Measurements from ENCODE around the gene SLC25A43. TPM values are rescaled to one million over a fixed set of nuclear protein-coding genes. Genes with fewer than 3 reads are reported as not detected.
A peak's percentile ranks its signal among the peaks of the same experiment; 100 is the strongest.
"Not testable (repeated sequence)": the region's sequence is repeated elsewhere in the genome, so short reads cannot be mapped to it uniquely, and the experiment has no call there.

SLC25A43 gene
- total RNA-seq, 1 donor from 2014 or later, result 19.7 TPM

DNA sequence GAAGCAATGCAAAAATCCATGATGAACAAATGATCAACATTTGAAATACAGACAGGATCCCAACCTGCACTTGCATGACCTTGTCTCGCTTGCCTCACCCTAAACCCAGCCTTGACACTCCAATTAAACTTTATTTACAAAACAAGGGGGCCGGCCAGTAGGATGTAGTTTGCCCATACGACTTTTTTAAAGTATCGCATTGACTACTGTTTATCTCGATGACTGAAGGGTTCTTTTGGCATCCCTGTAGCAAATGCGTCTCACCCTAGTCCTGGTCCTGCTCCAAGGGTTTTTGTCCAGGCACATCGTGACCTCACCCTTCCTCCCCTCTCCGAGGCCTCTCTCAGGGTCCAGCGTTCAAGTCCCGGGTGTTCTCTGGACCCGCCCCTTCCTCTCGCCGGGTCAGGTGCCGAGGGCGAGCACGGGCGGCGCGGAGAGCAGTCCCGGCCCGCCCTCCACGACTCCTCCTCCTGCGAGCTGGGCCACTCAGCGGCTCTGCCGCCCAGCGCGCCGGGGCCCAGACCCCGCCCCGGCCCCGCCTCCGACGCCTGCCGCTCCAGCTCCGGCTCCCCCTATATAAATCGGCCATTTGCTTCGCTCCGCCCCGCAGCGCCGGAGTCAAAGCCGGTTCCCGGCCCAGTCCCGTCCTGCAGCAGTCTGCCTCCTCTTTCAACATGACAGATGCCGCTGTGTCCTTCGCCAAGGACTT, 68.9 kb downstream of the SLC25A43 start, which contains the start of gene SLC25A5:
SLC25A5 (plus strand) TSS at position 603 of the 709 bp plus-strand sequence; CDS start at position 675, 72 bp downstream.
- DNase-seq (ENCODE audit: low spot score), result peak; percentile 85

DNA sequence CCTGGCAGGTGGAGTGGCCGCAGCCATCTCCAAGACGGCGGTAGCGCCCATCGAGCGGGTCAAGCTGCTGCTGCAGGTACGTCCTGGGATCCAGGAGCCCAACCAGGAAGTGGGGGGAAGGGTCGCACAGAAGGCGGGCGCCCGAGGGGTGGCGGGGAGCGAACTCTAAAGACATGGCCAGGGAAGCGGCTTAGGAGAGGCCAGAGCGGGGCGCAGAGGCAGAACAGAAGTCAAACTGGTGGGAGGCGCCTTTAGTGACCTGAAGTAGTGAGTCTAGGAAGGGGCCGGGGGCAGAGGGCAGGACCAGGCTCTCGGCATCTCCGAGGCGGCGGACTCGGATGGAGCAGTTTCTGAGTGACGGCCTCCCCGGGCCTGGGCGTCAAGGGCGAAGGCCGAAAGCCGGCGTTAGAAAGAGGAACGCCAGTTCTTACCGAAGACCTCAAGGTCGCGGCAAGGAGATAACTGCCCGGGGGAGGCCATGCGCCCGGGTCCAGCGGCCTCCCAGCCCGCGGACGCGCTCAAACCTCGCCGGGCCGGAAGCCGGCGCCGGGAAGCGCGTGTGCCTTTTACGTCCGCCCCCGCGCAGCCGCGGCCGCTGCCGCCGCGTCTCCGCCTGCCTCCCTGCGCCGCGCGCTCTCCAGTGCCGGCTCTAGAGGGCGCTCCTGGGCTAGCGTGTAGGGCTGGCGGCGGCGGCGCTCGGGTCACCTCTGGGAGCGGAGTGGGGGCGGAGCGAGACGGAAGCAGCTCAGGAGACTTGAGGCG, 69.6 kb downstream of the SLC25A43 start:
- peak; percentile 89 for DNase-seq (ENCODE audit: low spot score)

DNA sequence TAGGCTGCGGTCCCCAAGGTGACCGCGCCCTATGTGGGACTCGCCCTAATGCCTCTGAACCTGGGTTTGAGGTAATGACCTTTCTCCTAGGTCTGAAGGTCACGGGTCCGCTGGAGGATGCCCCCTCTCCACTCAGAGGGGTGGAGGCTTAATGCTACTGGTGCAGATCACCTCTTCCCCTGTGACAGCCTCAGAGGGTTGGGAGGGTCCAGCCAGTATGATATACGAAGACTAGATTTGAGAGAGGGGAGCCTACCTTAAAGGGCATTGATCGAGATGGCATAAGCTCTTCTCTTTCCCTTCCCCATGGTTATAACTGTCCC, 70.1 kb downstream of the SLC25A43 start:
- no peak for DNase-seq (ENCODE audit: low spot score)

DNA sequence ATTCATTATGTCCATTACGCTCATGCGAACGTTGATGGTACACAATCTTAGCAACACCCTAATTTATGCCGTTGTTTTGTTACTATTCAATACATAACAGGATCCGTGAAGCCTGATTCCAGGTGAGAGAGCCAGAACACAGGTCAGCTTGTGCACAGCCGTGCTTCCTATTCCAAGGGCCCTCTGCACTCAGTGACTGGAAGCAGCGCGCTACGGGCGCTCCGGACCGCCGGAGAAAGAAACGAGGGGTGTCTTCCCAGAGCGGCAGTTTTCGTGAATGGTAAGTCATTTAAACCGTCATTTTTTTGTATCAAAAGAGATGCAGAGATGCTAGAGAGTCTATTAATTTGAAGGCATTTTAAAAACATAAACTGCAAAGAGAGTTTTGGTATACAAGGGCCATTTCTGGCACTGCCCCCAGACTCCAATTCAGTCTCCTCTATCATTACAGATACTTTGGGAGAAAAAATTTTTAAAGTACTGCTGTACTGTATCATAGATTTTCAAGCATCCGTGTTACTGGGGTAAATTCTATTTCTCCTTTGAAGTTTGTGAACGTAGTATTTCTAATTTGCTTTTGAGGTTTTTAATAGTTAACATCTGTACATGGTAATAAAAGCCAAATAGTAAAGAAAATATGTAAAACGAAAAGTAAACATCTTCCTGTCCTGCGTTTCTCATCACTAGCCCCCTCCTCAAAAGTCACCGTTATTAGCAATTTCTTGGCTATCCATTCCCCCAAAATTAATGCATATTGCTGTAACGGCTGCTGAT, 75.7 kb downstream of the SLC25A43 start:
- DNase-seq (ENCODE audit: low spot score), result no peak

DNA sequence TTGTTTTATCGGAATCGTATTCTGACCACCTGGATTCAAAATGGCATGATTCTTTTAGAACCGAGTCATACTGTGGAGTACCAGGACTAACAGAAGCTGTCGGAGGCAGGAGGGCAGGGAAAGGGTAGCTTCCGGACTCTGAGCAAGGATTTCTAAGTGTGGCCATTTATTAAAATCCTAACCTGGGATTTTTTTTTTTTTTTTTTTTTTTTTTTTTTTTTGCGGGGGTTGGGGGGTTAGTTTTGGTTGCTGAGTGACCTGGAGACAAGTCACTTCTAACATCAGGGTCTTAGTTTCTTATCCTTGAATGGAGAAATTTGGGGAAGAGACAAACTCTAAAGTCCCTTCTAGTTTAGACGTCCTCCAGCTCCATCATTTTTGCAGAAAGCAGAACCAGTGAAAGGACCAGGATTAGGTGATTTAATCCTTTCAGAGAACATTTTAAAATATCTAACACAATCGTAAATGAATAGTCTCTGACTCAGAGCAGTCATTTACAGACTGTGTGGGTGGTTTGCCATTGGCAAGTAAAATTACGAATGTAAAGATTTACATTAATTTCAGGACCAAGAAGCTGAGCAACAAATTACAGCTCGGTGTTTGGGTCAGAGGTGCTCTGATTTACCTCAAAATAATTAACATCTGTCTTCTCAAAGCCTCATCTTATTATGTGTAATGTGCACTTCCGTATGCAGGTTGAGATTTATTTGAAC, 76.4 kb downstream of the SLC25A43 start:
- no peak for DNase-seq (ENCODE audit: low spot score)

DNA sequence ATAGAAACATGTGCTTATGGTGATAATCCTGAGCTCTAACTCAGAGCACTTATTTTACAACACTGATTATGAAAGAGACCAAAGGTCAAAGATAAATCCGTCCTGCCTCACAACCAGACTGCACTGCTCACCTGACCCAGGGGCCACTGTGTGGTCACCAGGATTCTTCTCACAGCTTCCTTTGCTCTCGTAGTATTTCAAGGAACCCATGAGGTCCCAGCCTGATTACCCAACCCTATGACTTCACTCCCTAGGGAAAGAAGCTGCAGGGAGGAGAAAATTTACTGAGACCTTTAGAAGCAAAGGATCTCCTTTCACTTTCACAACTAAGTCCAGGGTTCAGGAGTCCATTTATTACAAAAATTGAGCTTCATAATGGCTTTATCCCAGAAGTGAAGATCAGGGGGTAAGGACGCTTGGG, 78.7 kb downstream of the SLC25A43 start:
- DNase-seq (ENCODE audit: low spot score), result no peak

DNA sequence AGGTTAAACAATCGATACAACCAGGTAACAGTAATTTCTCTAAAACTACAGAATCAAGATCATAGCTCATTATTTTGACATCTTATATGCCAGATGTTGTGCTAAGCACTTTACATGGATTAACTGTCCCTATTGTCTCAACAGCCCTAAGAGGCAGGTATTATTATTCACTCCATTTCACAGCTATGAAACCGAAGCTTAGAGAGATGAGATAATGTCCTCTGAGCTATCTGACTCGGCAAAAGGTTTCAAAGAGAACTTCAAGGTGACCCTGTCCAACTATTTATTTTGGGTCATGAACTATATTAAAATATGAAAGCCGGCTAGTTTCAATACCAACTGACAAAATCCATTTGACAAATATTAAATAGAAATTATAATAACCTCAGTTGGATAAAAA, 79.4 kb downstream of the SLC25A43 start:
- no peak for DNase-seq (ENCODE audit: low spot score)

DNA sequence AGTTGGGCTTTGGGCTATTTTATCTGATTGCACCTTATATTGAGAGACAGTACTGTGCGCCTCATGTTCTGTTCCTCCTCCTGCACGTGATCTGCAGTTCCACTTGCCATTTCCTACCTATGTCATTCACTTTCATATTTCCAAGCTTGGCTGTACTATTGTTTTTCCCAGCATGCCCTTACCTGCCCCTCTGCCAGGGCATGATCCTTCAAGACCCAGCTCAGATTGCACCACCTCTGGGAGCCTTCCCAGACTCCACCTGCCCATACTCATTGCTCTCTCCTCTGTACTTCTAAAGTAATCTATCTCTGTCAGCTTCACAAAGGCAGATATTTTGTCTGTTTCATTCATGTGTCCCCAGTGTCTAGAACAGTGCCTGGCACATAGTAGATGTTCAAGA, 80.7 kb downstream of the SLC25A43 start:
- no peak for DNase-seq (ENCODE audit: low spot score)

DNA sequence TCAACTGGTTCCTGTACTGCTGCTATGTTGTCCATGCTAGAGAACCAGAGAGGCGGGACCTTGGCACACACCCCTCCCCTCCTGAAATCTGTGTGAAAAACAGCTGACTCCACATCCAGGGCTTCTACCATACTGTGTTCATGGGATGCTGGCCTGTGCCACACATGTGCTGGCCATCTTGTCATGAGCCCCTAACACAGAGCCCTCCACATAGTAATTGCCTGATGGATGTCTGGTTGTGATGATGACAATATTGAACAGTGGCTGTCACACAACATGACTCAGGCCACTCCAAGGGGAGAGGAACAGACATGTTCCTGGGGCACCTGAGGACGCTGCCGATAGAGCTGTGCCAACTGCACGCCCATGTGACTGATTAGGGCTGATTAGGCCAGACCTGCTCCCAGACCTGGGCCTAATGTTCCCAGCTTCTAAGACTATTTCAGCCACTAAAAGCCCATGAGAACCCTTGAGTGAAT, 82.2 kb downstream of the SLC25A43 start:
- DNase-seq (ENCODE audit: low spot score), result no peak

DNA sequence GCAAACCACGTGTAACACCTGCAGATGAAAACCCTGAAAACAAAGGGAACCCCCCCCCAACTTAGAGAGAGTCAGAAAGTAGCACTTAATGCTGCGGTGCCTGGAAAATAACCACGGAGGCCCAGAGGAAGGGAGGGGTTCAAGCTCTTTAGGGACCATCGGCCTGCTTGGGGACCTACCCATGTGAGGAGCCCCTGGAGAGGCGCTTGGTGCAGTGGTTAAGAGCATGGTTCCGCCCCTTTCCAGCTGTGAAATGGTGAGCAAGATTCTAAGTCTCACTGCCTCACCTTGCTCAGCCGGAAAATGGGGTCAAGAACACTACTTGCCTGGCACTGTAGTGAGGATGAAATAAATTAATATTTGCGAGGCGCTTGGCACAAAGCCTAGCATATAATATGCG, 82.9 kb downstream of the SLC25A43 start:
- DNase-seq (ENCODE audit: low spot score), result no peak

DNA sequence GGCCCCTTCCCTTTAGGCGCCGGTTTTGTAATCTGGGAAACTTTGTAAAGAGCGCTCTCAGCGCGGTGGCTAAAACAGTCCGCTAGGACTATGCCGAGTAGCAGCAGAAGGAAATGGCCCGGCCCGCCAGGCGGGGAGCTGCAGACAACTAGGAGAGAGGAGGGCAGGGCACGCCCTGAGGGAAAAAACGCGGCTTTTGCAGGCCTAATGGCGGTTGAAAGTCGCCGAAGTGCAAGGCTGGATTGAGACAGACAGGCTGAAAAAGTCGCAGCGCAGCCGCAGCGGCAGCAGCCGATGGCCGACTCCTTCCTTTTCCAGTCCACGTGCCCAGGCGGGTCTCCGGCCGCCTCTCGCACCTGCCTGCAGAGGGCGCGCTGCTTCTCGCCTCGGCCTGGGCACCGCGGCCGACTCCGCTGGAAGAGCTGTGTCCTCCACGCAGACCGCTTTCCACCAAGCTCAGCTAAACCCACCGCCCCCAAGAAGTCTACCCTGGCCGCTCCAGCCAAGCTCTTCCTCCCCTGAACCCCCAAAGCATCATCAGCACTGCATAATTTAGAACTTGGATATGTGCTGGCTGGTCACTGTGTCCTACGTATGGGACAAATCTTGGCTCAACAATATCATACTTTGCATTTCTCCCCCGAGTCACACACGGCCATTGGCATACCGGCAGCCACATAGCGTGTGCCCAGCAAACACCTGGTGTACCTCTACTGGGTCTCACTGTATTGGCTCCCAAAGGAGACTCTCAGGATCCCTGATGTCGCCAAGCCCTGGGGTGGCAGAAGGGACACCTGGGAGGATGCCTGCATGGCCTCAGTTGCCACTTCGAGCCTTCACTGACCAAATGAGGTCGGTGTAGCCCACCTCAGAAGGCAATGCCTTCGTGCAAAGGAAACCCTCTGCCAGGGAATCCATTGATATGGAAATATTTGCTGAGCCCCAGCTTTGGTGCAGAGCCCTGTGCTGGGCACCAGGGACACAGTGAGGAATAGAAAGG, 83.6 kb downstream of the SLC25A43 start:
- peak; percentile 64 for DNase-seq (ENCODE audit: low spot score)

DNA sequence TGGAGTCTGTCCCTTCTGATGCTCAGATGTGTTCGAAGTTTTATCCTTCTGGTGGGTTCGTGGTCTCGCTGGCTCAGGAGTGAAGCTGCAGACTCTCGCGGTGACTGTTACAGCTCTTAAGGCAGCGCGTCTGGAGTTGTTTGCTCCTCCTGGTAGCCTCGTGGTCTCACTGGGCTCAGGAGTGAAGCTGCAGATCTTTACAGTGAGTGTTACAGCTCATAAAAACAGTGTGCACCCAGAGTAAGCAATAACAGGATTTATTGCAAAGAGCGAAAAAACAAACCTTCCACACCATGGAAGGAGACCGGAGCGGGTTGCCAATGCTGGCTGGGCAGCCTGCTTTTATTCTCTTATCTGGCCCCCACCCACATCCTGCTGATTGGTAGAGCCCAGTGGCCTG, 87.6 kb downstream of the SLC25A43 start:
- no peak for DNase-seq (ENCODE audit: low spot score)

DNA sequence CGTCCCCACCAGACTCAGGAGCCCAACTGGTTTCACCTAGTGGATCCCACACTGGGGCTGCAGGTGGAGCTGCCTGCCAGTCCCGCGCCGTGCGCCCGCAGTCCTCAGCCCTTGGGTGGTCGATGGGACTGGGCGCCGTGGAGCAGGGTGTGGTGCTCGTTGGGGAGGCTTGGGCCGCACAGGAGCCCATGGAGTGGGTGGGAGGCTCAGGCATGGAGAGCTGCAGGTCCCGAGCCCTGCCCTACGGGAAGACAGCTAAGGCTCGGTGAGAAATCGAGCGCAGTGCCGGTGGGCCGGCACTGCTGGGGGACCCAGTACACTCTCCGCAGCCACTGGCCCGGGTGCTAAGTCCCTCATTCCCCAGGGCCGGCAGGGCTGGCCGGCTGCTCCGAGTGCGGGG, 88.6 kb downstream of the SLC25A43 start:
- DNase-seq (ENCODE audit: low spot score), result not testable (repeated sequence)

DNA sequence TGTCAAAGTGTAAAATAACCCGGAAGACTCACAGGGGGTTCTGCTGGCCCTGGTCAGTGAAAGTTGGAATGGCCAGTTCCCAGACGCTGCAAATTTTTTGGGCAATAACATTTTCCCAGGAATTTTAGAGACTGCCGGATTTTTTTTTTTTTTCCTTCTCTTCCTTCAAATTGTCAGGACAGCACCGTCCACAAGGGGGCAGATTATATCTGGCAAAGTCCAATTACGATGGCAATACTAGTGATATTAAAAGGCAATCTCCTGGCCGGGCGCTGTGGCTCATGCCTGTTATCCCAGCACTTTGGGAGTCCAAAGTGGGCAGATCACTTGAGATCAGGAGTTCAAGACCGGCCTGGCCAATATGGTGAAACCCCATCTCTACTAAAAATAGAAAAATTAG, 89.6 kb downstream of the SLC25A43 start:
- no peak for DNase-seq (ENCODE audit: low spot score)

DNA sequence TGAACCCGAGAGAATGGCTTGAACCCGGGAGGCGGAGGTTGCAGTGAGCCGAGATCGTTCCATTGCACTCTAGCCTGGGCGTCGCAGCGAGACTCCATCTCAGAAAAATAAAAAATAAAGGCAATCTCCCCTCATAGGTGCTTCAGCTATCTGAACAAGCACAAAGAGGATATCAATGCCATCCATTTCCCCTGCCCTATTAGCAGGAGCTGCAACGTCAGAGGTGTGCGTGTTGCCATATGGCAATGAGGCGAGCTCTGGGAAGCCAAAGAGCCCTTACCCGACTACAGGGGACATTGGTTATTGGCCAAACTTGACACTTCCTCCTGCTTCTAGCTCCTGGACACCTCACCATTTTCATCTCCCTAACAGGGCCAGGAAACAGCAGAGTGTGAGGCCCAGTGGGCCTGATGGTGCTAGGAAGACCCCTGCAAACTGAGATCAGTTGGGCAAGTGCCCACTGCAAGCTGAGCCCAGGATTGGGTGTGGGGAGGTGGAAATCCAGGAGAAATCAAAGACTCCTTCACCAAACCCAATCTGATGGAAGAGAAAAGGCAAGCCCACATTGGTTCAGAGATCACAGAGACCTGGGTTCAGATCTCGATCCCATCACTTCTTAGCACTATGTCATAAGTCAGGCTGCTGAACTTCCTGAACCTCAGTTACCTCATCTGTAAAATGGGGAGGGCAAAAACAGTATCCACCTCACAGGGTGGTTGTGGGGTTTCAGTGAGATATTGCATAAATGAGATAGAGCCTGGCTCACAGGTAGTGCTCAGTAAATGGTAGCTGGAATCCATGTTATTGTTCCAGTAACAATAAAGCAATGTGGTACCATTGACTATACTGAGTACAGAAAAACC, 90.3 kb downstream of the SLC25A43 start:
- no peak for DNase-seq (ENCODE audit: low spot score)

DNA sequence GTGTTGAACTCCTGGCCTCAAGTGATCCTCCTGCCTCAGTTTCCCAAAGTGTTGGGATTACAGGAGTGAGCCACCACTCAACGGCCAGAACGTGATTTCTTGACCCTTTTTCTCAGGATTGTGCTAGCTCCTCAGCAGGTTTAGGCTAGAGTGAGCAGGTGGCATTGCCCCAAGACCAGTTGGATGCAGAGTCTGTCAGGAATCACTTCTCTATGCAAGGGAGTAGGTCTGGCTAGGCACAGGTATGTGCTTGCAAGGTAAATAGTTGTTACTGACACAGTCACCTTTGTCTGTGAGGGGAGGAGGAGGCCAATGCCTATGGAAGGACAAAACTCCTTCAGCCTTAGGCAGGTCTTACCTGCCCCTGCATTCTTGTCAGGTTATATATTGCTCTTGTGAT, 93.3 kb downstream of the SLC25A43 start:
- DNase-seq (ENCODE audit: low spot score), result no peak

DNA sequence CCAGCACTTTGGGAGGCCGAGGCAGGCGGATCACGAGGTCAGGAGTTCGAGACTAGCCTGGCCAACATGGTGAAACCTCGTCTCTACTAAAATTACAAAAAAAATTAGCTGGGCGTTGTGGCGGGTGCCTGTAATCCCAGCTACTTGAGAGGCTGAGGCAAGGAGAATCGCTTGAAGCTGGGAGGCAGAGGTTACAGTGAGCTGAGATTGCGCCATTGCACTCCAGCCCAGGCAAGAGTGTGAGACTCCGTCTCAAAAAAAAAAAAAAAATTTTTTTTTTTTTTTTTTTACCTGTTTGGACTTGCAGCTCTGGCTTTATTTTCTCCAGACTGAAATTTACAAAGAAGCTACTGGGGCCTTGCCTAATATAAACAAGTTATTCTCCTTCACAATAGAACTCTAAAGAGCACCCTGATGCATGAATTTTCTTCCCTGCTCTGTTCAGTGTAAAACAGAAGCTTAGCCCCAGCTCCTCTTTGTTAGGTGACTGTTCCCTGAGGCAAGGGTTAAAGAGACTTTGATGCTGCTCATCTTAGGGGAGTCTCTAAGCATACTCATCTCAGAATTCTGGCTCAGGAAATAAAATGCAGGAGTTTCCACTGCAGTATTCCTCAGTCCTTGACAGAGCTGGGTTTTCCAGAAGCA, 94.8 kb downstream of the SLC25A43 start:
- not testable (repeated sequence) for DNase-seq (ENCODE audit: low spot score)

DNA sequence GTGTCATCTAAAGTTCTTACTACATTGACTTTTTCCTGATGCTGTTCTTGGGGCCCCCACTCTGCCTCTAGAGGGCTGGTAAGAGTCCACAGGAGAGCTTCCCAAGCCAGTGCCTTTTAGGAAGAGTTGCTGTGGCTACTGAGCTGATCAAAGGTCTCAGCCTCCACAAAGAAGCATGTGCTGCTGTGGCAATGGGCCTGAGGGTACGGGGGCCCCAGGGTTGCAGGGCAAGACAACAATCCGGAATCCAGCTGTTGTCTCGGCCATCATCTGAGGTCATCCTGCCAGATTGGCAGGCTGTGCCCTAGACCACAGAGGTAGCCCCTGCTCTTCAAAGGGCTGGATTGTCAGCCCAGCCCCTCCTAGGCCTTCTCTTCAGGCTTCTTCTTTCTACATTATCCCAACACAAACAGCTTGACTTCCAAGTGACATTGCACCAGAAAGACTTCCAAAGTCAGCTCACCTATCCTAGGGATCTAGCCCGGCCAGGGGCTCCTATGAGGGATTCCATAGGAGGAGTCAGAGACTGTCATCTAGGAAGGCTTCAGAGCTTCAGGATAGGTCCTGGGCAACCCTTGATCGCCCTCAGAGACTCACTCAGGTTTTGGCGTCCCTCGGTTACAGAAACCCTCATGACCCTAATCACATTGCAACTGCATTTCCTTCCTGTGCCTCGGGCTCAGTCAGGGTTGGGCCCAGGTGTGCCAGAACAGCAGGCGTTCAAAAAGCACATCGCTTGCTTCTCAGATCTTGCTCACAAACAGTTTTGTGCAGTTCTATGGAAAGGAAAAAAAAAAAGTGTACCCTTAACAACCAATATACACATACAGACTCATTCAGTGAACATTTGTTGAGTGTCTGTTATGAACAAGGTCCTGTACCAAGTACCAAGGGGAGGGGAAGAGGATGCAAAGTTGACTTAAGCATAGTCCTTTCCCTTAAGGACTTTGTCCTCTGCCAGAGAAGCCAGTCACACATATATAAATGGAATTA, 96.9 kb downstream of the SLC25A43 start:
- DNase-seq (ENCODE audit: low spot score), result no peak

Measured in ureter (tissue), 1 donor.